PFSK-1 (cell line): ENCODE measurements around the gene ZNF611.

Experiments
- FOXP2 ChIP-seq: optimal IDR thresholded peaks from 2 replicates; pipeline ENCODE3; 2011; ENCODE audit warnings: borderline replicate concordance, control low read depth, inconsistent platforms; ENCODE audit not compliant: insufficient read depth; ENCODE audit errors: extremely low read length, extremely low read depth
- POLR2AphosphoS5 ChIP-seq: IDR thresholded peaks from 2 replicates; pipeline ENCODE4 v1.6.1; 2012; ENCODE audit warnings: low read depth, mild to moderate bottlenecking, control low read depth, low read length, moderate library complexity
- SIN3A ChIP-seq: IDR thresholded peaks from 2 replicates; pipeline ENCODE4 v1.6.1; 2012; ENCODE audit warnings: mild to moderate bottlenecking, low read length, moderate library complexity, borderline replicate concordance; ENCODE audit not compliant: insufficient read depth
- TAF1 ChIP-seq: IDR thresholded peaks from 2 replicates; pipeline ENCODE4 v1.6.1; 2012; ENCODE audit warnings: low read length, control low read depth, borderline replicate concordance; ENCODE audit not compliant: insufficient read depth
- TF ChIP-seq, protein P1 (sequence below), 2 experiments: IDR thresholded peaks; 2 replicates each; pipeline versions ENCODE4 v1.6.1 to v1.8.0; 2011 to 2012; ENCODE audit warnings: low read depth in 2 of 2, low read length in 2 of 2, control low read depth in 1 of 2, inconsistent platforms in 1 of 2, mild to moderate bottlenecking in 1 of 2, moderate library complexity in 1 of 2; ENCODE audit not compliant: insufficient read depth in 1 of 2

Gene ZNF611

DNA sequence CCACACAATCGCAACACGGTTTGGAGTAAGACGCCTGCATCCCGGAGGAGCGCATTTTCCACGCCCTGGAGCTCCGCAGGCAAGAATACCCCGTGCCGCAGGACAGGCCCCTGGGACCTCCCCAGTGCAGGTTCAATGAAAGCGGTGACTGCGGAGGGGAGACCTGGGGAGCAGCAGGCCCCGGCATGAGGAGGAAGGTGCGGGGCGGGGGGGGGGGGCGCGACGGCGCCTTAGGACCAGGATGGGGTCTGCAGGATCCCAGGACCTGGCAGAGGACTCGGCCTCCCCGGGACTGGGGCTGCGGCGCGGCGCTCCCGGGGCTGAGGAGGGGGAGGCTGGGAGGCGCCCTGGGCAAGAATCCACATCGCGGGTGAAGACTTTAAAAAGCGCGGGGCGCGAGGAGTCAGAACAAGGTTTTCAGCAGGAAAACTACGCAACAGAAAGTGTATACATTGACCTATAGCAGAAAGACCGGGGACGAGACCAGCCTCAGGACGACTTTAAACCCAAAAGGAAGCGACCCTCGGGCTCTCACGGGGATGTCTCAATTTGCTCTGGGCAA, 432 bp downstream of the ZNF611 start:
- TF ChIP-seq, protein P1, sequence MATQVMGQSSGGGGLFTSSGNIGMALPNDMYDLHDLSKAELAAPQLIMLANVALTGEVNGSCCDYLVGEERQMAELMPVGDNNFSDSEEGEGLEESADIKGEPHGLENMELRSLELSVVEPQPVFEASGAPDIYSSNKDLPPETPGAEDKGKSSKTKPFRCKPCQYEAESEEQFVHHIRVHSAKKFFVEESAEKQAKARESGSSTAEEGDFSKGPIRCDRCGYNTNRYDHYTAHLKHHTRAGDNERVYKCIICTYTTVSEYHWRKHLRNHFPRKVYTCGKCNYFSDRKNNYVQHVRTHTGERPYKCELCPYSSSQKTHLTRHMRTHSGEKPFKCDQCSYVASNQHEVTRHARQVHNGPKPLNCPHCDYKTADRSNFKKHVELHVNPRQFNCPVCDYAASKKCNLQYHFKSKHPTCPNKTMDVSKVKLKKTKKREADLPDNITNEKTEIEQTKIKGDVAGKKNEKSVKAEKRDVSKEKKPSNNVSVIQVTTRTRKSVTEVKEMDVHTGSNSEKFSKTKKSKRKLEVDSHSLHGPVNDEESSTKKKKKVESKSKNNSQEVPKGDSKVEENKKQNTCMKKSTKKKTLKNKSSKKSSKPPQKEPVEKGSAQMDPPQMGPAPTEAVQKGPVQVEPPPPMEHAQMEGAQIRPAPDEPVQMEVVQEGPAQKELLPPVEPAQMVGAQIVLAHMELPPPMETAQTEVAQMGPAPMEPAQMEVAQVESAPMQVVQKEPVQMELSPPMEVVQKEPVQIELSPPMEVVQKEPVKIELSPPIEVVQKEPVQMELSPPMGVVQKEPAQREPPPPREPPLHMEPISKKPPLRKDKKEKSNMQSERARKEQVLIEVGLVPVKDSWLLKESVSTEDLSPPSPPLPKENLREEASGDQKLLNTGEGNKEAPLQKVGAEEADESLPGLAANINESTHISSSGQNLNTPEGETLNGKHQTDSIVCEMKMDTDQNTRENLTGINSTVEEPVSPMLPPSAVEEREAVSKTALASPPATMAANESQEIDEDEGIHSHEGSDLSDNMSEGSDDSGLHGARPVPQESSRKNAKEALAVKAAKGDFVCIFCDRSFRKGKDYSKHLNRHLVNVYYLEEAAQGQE (IDR thresholded peaks at IDR 0.05; ENCODE audit: insufficient read depth in 1 of 2, low read depth in 2 of 2, low read length in 2 of 2): no peak
- TF ChIP-seq SIN3A: no peak
- no peak for TF ChIP-seq FOXP2
- TF ChIP-seq TAF1: no peak
- TF ChIP-seq POLR2AphosphoS5: no peak

DNA sequence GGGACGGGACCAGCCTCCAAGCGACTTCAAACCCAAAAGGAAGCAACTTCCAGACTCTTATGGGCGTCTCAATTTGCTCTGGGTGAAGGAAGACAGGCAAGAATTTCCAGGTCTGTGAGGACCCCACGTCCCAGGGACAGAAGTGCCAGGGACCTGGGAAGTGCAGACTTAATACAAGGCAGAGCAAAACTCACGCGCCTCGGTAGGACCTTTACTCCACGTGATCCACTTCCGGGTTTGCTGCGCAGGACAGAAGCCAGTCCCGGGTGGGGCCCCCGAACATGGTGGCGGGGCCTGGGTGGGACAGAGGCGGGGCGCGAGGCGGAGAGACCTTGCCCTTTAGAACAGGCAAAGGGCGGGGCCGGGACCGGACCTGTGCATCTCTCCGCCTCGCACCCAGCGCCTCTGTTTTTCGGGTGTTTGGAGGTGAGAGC, 9.3 kb downstream of the ZNF611 start:
- no peak for TF ChIP-seq SIN3A
- TF ChIP-seq, protein P1 (IDR thresholded peaks at IDR 0.05; ENCODE audit: insufficient read depth in 1 of 2, low read depth in 2 of 2, low read length in 2 of 2): no peak
- TF ChIP-seq FOXP2: no peak
- TF ChIP-seq TAF1: no peak
- no peak for TF ChIP-seq POLR2AphosphoS5

DNA sequence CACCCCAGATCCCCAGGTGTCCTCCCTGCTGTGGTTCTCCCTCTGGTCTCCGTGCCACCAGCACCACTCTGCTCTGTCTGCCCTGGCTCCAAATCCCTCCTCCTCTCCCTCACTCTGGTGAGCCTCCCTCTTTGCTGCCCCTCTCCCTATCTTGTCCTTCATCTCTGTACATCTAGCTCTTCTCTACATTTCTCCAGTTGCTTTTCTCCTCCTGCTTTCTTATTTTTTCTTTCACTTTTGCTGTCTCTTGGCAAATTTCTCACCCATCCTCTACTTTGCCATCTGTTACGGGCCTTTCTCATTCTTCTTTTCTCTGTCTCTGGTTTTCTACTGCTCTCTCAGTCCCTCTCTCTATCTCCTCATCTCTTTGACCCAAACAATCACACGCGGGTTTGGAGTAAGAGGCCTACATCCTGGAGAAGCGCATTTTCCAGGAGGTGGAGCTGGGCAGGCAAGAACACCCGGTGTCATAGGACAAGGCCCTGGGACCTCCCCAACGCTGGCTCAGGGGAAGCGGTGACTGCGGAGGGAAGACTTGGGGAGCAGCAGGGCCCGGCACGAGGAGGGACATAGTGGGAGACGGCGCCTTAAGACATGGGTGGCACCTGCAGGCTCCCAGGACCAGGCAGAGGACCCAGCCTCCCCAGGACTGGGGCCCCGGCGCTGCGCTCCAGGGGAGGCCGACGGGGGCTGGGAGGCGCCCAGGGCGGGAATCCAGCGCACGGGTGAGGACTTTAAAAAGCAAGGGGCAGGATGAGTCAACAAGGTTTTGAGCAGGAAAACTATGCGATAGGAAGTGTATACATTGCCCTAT, 9.9 kb downstream of the ZNF611 start:
- TF ChIP-seq TAF1 (no peak), SIN3A (no peak), POLR2AphosphoS5 (no peak), FOXP2 (no peak)
- TF ChIP-seq, protein P1 (IDR thresholded peaks at IDR 0.05; ENCODE audit: insufficient read depth in 1 of 2, low read depth in 2 of 2, low read length in 2 of 2): no peak

DNA sequence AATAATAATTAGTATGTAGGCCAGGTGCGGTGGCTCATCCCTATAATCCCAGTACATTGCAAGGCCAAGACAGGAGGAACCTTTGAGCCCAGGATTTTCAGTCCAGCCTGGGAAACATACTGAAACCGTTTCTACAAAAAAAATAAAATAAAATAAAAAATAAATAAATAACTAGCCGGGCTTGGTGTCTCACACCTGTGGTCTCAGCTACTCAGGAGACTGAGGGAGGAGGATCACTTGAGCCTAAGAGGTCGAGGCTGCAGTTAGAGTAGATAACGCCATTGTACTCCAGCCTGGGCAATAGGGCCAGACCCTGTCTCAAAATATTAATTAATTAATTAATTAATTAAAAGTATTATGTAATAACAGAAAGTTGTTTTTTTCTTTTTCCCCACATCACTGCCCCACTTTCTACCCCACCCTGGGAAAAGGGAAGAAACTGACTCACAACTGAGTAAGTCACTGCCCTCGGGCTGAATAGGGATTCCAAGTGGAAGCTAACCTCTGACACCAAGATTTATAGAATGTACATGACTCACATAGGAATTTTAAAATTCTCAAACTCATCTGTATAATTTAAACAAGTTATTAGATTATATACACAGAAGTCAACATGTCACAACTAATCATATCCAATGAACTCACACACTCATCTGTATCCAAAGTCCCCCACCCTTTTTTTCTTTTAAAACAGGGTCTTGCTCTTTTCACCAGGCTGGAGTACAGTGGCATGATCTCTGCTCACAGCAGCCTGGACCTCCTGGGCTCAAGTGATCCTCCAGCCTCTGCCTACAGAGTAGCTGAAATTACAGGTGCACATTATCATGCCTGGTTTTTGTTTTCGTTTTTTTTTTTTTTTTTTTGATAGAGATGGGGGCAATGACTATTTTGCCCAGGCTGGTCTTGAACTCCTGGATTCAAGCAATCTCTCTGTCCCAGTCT, 12.5 kb downstream of the ZNF611 start:
- TF ChIP-seq, protein P1 (IDR thresholded peaks at IDR 0.05; ENCODE audit: insufficient read depth in 1 of 2, low read depth in 2 of 2, low read length in 2 of 2): no peak
- TF ChIP-seq SIN3A: no peak
- no peak for TF ChIP-seq POLR2AphosphoS5
- TF ChIP-seq TAF1: no peak
- TF ChIP-seq FOXP2: no peak
